NCI-H526 treated with DMSO at 0.1 percent for 48 hours (cell line): ENCODE measurements around the gene FUT6.
"Not testable (repeated sequence)": the region's sequence is repeated elsewhere in the genome, so short reads cannot be mapped to it uniquely, and the experiment has no call there.

Source experiments
- DNase-seq: peaks from one replicate; lab custom pipeline; 2025; lab: John Stamatoyannopoulos, UW

Gene FUT6

GRCh38 chr19:5839065-5840017, at the start of gene FUT6:
Gene FUT6, minus strand, starts transcription at chr19:5839702. Its CDS starts 7,135 bp downstream, at chr19:5832567.
- DNase-seq = no peak

GRCh38 chr19:5884065-5884811, 44.7 kb upstream of the FUT6 start:
- DNase-seq = not testable (repeated sequence)

GRCh38 chr19:5883157-5883873, 43.8 kb upstream of the FUT6 start:
- not testable (repeated sequence) for DNase-seq

GRCh38 chr19:5882421-5882968, 43.0 kb upstream of the FUT6 start:
- no peak for DNase-seq

GRCh38 chr19:5881543-5882299, 42.2 kb upstream of the FUT6 start:
- DNase-seq = no peak

- DNase-seq = no peak
Observed at GRCh38 chr19:5880604-5881078, 41.1 kb upstream of the FUT6 start.

- DNase-seq = no peak
Observed at GRCh38 chr19:5880196-5880595, 40.7 kb upstream of the FUT6 start.

- DNase-seq = no peak
Observed at GRCh38 chr19:5877882-5878281, 38.4 kb upstream of the FUT6 start.

- DNase-seq = no peak
Observed at GRCh38 chr19:5877427-5877826, 37.9 kb upstream of the FUT6 start.

GRCh38 chr19:5874496-5874895, 35.0 kb upstream of the FUT6 start:
- not testable (repeated sequence) for DNase-seq

GRCh38 chr19:5873617-5874199, 34.2 kb upstream of the FUT6 start:
- no peak for DNase-seq

GRCh38 chr19:5870986-5871394, 31.5 kb upstream of the FUT6 start:
- DNase-seq = no peak

GRCh38 chr19:5867201-5868136, 28.0 kb upstream of the FUT6 start:
- DNase-seq = no peak

- DNase-seq = no peak
Observed at GRCh38 chr19:5865772-5866171, 26.3 kb upstream of the FUT6 start.

GRCh38 chr19:5864725-5865486, 25.4 kb upstream of the FUT6 start:
- DNase-seq = no peak

GRCh38 chr19:5864013-5864720, 24.7 kb upstream of the FUT6 start:
- DNase-seq = no peak

- DNase-seq = no peak
Observed at GRCh38 chr19:5863030-5863665, 23.6 kb upstream of the FUT6 start.
